Neuronal stem cell (in vitro differentiated cells): Measurements from ENCODE around the gene PDE4B.

Experiments
- DNase-seq: peaks from one replicate; pipeline ENCODE4 v3.0.0-alpha.2; 2013; ENCODE audit warnings: low spot score
- H2AFZ ChIP-seq: one replicate; pipeline ENCODE4 v1.6.1; 2013; ENCODE audit warnings: mild to moderate bottlenecking, low read length, inconsistent platforms
- H2AK5ac ChIP-seq: 2 replicates; pipeline ENCODE4 v1.6.1; 2013; ENCODE audit warnings: low read depth, mild to moderate bottlenecking, inconsistent platforms, low read length, moderate library complexity, mixed read lengths
- H2BK120ac ChIP-seq: 2 replicates; pipeline ENCODE4 v1.6.1; 2013; ENCODE audit warnings: low read depth, mild to moderate bottlenecking, inconsistent platforms, low read length, moderate library complexity, mixed read lengths
- H2BK12ac ChIP-seq: one replicate; pipeline ENCODE4 v1.6.1; 2013; ENCODE audit warnings: low read length, inconsistent platforms
- H2BK15ac ChIP-seq: 2 replicates; pipeline ENCODE4 v1.6.1; 2013; ENCODE audit warnings: mild to moderate bottlenecking, low read length, inconsistent platforms, mixed read lengths
- H2BK5ac ChIP-seq: one replicate; pipeline ENCODE4 v1.6.1; 2013; ENCODE audit warnings: inconsistent platforms, mild to moderate bottlenecking, low read length, moderate library complexity
- H3K14ac ChIP-seq: one replicate; pipeline ENCODE4 v1.6.1; 2013; ENCODE audit warnings: low read length, inconsistent platforms
- H3K18ac ChIP-seq: 2 replicates; pipeline ENCODE4 v1.6.1; 2013; ENCODE audit warnings: low read length, inconsistent platforms
- H3K23ac ChIP-seq: 2 replicates; pipeline ENCODE4 v1.6.1; 2013; ENCODE audit warnings: low read depth, mild to moderate bottlenecking, mixed read lengths, low read length, inconsistent platforms; ENCODE audit not compliant: poor library complexity
- H3K27ac ChIP-seq: replicated peaks from 3 replicates; pipeline ENCODE4 v1.5.1; 2013; ENCODE audit warnings: low read length, inconsistent platforms
- H3K27me3 ChIP-seq, 3 experiments: 2 replicates each; pipeline ENCODE4 v1.6.1; 2013; ENCODE audit warnings: low read length in 3 of 3, mild to moderate bottlenecking in 2 of 3, inconsistent platforms in 1 of 3, low read depth in 1 of 3, mixed read lengths in 1 of 3, moderate library complexity in 1 of 3; ENCODE audit not compliant: control insufficient read depth in 3 of 3, insufficient read depth in 3 of 3
- H3K36me3 ChIP-seq, 2 donors: replicated peaks in 1 of 2; 2 replicates each; pipeline ENCODE4 v1.6.1; 2013; ENCODE audit warnings: low read length in 2 of 2; ENCODE audit not compliant: control insufficient read depth in 2 of 2, insufficient read depth in 2 of 2
- H3K4ac ChIP-seq: 2 replicates; pipeline ENCODE4 v1.6.1; 2013; ENCODE audit warnings: inconsistent platforms, mild to moderate bottlenecking, low read length, moderate library complexity
- H3K4me1 ChIP-seq, 2 donors: 1 replicate in 1 of 2; 2 replicates in 1 of 2; pipeline ENCODE4 v1.6.1; 2013; ENCODE audit warnings: low read length in 2 of 2, low read depth in 1 of 2; ENCODE audit not compliant: control insufficient read depth in 2 of 2, insufficient read depth in 1 of 2
- H3K4me2 ChIP-seq: one replicate; pipeline ENCODE4 v1.6.1; 2013; ENCODE audit warnings: mild to moderate bottlenecking, low read length, inconsistent platforms; ENCODE audit not compliant: insufficient read depth, poor library complexity, severe bottlenecking
- H3K4me3 ChIP-seq, 2 donors: 2 replicates each; pipeline ENCODE4 v1.5.1; 2013; ENCODE audit warnings: low read length in 2 of 2, mild to moderate bottlenecking in 2 of 2, inconsistent platforms in 1 of 2, moderate library complexity in 1 of 2
- H3K79me1 ChIP-seq: one replicate; pipeline ENCODE4 v1.6.1; 2013; ENCODE audit warnings: low read depth, mild to moderate bottlenecking, inconsistent platforms, low read length, moderate library complexity
- H3K9ac ChIP-seq: one replicate; pipeline ENCODE4 v1.6.1; 2013; ENCODE audit warnings: mild to moderate bottlenecking, low read depth, low read length, inconsistent platforms; ENCODE audit not compliant: poor library complexity
- H3K9me3 ChIP-seq, 2 donors: replicated peaks in 1 of 2; 2 replicates each; pipeline versions ENCODE3 to v1.6.1; 2013; ENCODE audit warnings: low read length in 2 of 2, mild to moderate bottlenecking in 2 of 2, inconsistent platforms in 1 of 2, low read depth in 1 of 2, mixed read lengths in 1 of 2, moderate library complexity in 1 of 2; ENCODE audit not compliant: control insufficient read depth in 2 of 2, insufficient read depth in 1 of 2
- H4K8ac ChIP-seq: one replicate; pipeline ENCODE4 v1.6.1; 2013; ENCODE audit warnings: low read depth, mild to moderate bottlenecking, inconsistent platforms, low read length, moderate library complexity
- H4K91ac ChIP-seq: one replicate; pipeline ENCODE4 v1.6.1; 2013; ENCODE audit warnings: low read length, low read depth, mild to moderate bottlenecking, inconsistent platforms; ENCODE audit not compliant: poor library complexity
- WGBS, 2 donors: extraction: QIAGEN DNeasy Blood & Tissue Kit; methylation state at CpG; one replicate each; pipeline ENCODE4 v1.1.7; 2013; ENCODE audit warnings: missing lambda C conversion rate in 2 of 2, mixed read lengths in 1 of 2; ENCODE audit not compliant: insufficient read length in 2 of 2, insufficient replicate concordance in 1 of 2; ENCODE audit errors: extremely low coverage in 2 of 2; 5-methylcytosine and 5-hydroxymethylcytosine counted together

The PDE4B gene

GRCh38 chr1:66250075-66250474, 457.4 kb downstream of the PDE4B start:
- no peak overlapping the region for H3K4me2 ChIP-seq
- WGBS, 2 donors, result no CpG with 5 or more reads among the region's 3 CpGs
- no peak overlapping the region for H2BK5ac ChIP-seq

GRCh38 chr1:66250478-66250877, 457.8 kb downstream of the PDE4B start:
- no peak overlapping the region for H2AFZ ChIP-seq
- no peaks in the 10 kb centered on the region for H3K79me1 ChIP-seq
- no CpG with 5 or more reads among the region's 2 CpGs for WGBS, 2 donors
- H2BK15ac ChIP-seq, result no peak overlapping the region
- no peak for DNase-seq
- H3K18ac ChIP-seq, result no peak overlapping the region
- no peak overlapping the region for H3K14ac ChIP-seq
- no peak overlapping the region for H3K4me2 ChIP-seq
- H3K23ac ChIP-seq, result no peak overlapping the region
- H4K91ac ChIP-seq, result no peak overlapping the region
- no peak overlapping the region for H3K9ac ChIP-seq
- H3K4me3 ChIP-seq, result no peak overlapping the region
- no peak overlapping the region for H2AK5ac ChIP-seq
- H2BK120ac ChIP-seq, result no peak overlapping the region
- H2BK12ac ChIP-seq, result no peak overlapping the region
- H4K8ac ChIP-seq, result no peak overlapping the region
- H3K4ac ChIP-seq, result no peak overlapping the region
- H3K9me3 ChIP-seq, result no peaks in the 10 kb centered on the region
- no peak overlapping the region for H2BK5ac ChIP-seq
- no peaks in the 10 kb centered on the region for H3K4me1 ChIP-seq
- H3K36me3 ChIP-seq, result no peaks in the 10 kb centered on the region
- no peaks in the 10 kb centered on the region for H3K27me3 ChIP-seq
- no peak overlapping the region for H3K27ac ChIP-seq

More at GRCh38 chr1:66250075-66250474, 457.4 kb downstream of the PDE4B start:
- Histone ChIP-seq H3K4me1 (no peaks in the 10 kb centered on the region), H3K4ac (no peak overlapping the region), H3K27me3 (no peaks in the 10 kb centered on the region), H2BK15ac (no peak overlapping the region), H3K9me3 (no peaks in the 10 kb centered on the region), H3K14ac (no peak overlapping the region), H2AFZ (no peak overlapping the region), H3K36me3 (no peaks in the 10 kb centered on the region), H2BK12ac (no peak overlapping the region), H2BK120ac (no peak overlapping the region), H2AK5ac (no peak overlapping the region), H3K18ac (no peak overlapping the region), H3K23ac (no peak overlapping the region), H4K8ac (no peak overlapping the region), H4K91ac (no peak overlapping the region), H3K9ac (no peak overlapping the region), H3K27ac (no peak overlapping the region), H3K4me3 (no peak overlapping the region), H3K79me1 (no peaks in the 10 kb centered on the region)
- no peak for DNase-seq

- H3K4me1 ChIP-seq, result no peaks in the 10 kb centered on the region
- no peak overlapping the region for H3K27ac ChIP-seq
Measured at GRCh38 chr1:66251546-66251945, 458.9 kb downstream of the PDE4B start.

GRCh38 chr1:66253330-66253921, 460.7 kb downstream of the PDE4B start:
- DNase-seq, result peak; percentile 20

More at GRCh38 chr1:66251546-66251945, 458.9 kb downstream of the PDE4B start:
- Histone ChIP-seq H4K91ac (no peak overlapping the region), H3K27me3 (no peaks in the 10 kb centered on the region), H2AFZ (no peak overlapping the region), H3K23ac (no peak overlapping the region), H3K18ac (peak overlapping the region; percentile 13), H3K9ac (no peak overlapping the region), H2BK5ac (no peak overlapping the region), H3K36me3 (no peaks in the 10 kb centered on the region), H2BK120ac (no peak overlapping the region), H3K4ac (no peak overlapping the region), H4K8ac (no peak overlapping the region), H3K4me2 (no peak overlapping the region), H2BK15ac (no peak overlapping the region), H2AK5ac (no peak overlapping the region), H3K79me1 (no peaks in the 10 kb centered on the region), H3K4me3 (no peak overlapping the region), H3K14ac (no peak overlapping the region), H3K9me3 (no peaks in the 10 kb centered on the region), H2BK12ac (no peak overlapping the region)
- no CpG with 5 or more reads among the region's 1 CpG for WGBS, 2 donors
- DNase-seq, result no peak

More at GRCh38 chr1:66253330-66253921, 460.7 kb downstream of the PDE4B start:
- no CpG with 5 or more reads among the region's 1 CpG for WGBS, 2 donors
- no peak overlapping the region for H2BK120ac ChIP-seq
- no peak overlapping the region for H3K4me3 ChIP-seq
- no peak overlapping the region for H3K23ac ChIP-seq
- H3K36me3 ChIP-seq, result no peaks in the 10 kb centered on the region
- no peak overlapping the region for H3K27ac ChIP-seq
- no peak overlapping the region for H2AFZ ChIP-seq
- H2AK5ac ChIP-seq, result no peak overlapping the region
- H3K18ac ChIP-seq, result no peak overlapping the region
- H3K4me2 ChIP-seq, result no peak overlapping the region
- H3K4ac ChIP-seq, result no peak overlapping the region
- peaks cover 2 to 3% of the 10 kb centered on the region in 2 donors for H3K4me1 ChIP-seq
- H3K79me1 ChIP-seq, result no peaks in the 10 kb centered on the region
- H3K27me3 ChIP-seq, result no peaks in the 10 kb centered on the region
- H3K14ac ChIP-seq, result no peak overlapping the region
- no peak overlapping the region for H2BK12ac ChIP-seq
- no peak overlapping the region for H4K91ac ChIP-seq
- no peak overlapping the region for H2BK5ac ChIP-seq
- no peaks in the 10 kb centered on the region for H3K9me3 ChIP-seq
- H2BK15ac ChIP-seq, result no peak overlapping the region
- H4K8ac ChIP-seq, result no peak overlapping the region
- no peak overlapping the region for H3K9ac ChIP-seq
